Thoracic aorta endothelial cell (primary cell): ENCODE measurements around the gene KCTD8. TPM values are rescaled to one million over a fixed set of nuclear protein-coding genes. Genes with fewer than 3 reads are reported as not detected.

Source experiments
- total RNA-seq: library from RNA; depleted of rRNA; stranded (reverse); fragments of >200 nt; gene quantifications from 2 replicates; pipeline ENCODE4 v1.2.3, GENCODE V29; 2012

Gene KCTD8
- total RNA-seq: 0.22 and 0.80 TPM in 2 replicates

DNA sequence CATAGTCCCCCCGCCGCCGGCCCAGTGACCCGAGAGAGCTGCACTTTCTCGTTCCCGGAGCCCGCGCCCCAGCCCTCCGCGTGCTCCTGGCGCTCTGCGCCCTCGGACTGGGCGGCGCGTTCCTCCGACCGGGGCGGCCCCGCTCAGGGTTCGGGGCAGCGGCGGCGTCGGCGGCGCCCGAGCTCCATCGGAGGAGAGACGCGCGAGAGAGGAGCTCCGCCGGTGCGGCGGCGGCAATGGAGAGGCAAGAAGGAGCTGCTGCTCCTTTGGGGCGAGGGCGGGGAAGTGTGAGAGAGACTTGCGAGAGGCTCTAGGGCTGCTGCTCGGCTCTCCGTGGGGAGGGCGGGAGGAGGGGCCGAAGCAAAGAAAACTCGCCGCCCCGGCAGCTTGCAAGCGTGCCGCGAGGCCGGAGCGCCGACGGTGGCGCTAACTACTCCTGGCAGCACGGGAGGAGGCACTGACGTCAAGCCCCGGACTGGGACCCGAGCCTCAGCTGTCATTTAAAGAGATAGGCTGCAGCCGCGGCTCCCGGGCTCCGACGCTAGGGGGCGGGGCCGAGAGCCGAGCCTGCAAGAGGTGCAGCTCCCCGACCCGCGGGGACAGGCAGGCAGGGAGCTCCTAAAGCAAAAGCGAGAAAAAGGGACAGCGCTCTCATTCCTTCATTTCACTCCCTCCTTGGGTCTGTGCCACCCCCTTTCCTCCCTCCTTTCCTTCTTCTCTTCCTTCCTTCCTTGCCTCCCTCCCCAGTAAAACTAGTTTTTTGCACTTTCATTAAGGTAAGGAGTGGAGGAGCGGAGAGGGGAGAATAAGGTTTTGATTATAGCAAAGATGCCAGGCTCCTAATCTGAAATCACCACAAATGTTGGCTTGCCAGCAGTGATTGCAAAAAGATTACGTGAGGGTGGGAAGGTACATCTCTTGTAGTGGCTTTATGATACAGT is at the start of gene KCTD8:
Gene KCTD8 (minus strand): TSS at position 289 of the 941 bp plus-strand sequence.

Other genes with a start within 250 kb of the KCTD8 start
- not detected in 2 replicates for gene YIPF7, start 202.8 kb upstream of the KCTD8 start, total RNA-seq
- 32.5 and 38.4 TPM in 2 replicates for gene GUF1, start 229.6 kb upstream of the KCTD8 start, total RNA-seq